Fibroblast of lung (primary cell): ENCODE results near the gene TBC1D30. TPM values are rescaled to one million over a fixed set of nuclear protein-coding genes. Genes with fewer than 3 reads are reported as not detected.

ENCODE experiments used
- DNase-seq, 2 donors: peaks; one replicate each; pipeline versions ENCODE4 v3.0.0 to v3.0.0-alpha.2; 2010; ENCODE audit warnings: low read depth in 2 of 2
- H2AFZ ChIP-seq: 2 replicates; pipeline ENCODE4 v1.5.1; 2012; ENCODE audit warnings: low read length, control low read depth, inconsistent platforms
- H3K27ac ChIP-seq: 2 replicates; pipeline ENCODE4 v1.5.1; 2011; ENCODE audit warnings: low read length, control low read depth; ENCODE audit not compliant: insufficient read depth
- H3K27me3 ChIP-seq: 2 replicates; pipeline ENCODE4 v1.5.1; 2011; ENCODE audit warnings: mild to moderate bottlenecking, low read length; ENCODE audit not compliant: control insufficient read depth, insufficient read depth
- H3K36me3 ChIP-seq: 2 replicates; pipeline ENCODE4 v1.5.1; 2011; ENCODE audit warnings: low read length; ENCODE audit not compliant: control insufficient read depth, insufficient read depth
- H3K4me1 ChIP-seq: 2 replicates; pipeline ENCODE4 v1.5.1; 2011; ENCODE audit warnings: low read length; ENCODE audit not compliant: control insufficient read depth, insufficient read depth; ENCODE audit errors: extremely low read depth
- H3K4me2 ChIP-seq: 2 replicates; pipeline ENCODE4 v1.5.1; 2011; ENCODE audit warnings: low read length, control low read depth; ENCODE audit not compliant: insufficient read depth; ENCODE audit errors: extremely low read depth
- H3K4me3 ChIP-seq, 4 experiments: fragments of 200-600 bp in 1 of 4; sonication (generic) in 1 of 4; replicated peaks in 1 of 4; 2 replicates each; pipeline ENCODE4 v1.5.1; 2011 to 2016; ENCODE audit warnings: low read length in 4 of 4, low read depth in 3 of 4, mild to moderate bottlenecking in 3 of 4, control low read depth in 2 of 4, inconsistent platforms in 1 of 4, mixed read lengths in 1 of 4; ENCODE audit not compliant: insufficient read depth in 1 of 4; ENCODE audit errors: control extremely low read depth in 1 of 4
- H3K79me2 ChIP-seq: 2 replicates; pipeline ENCODE4 v1.5.1; 2012; ENCODE audit warnings: mild to moderate bottlenecking, low read length, inconsistent platforms; ENCODE audit not compliant: control insufficient read depth, insufficient read depth
- H3K9ac ChIP-seq: 2 replicates; pipeline ENCODE4 v1.5.1; 2011; ENCODE audit warnings: mild to moderate bottlenecking, low read length, control low read depth; ENCODE audit not compliant: insufficient read depth
- H3K9me3 ChIP-seq: 2 replicates; pipeline ENCODE4 v1.5.1; 2012; ENCODE audit warnings: low read depth, low read length; ENCODE audit not compliant: control insufficient read depth, insufficient read depth
- H4K20me1 ChIP-seq: 2 replicates; pipeline ENCODE4 v1.5.1; 2011; ENCODE audit warnings: low read length; ENCODE audit not compliant: control insufficient read depth, insufficient read depth; ENCODE audit errors: extremely low read depth
- EZH2 ChIP-seq: IDR thresholded peaks from 2 replicates; pipeline ENCODE4 v1.5.1; 2012; ENCODE audit warnings: low read length, control low read depth, mild to moderate bottlenecking; ENCODE audit errors: missing control alignments
- polyA plus RNA-seq, 2 donors: library from polyadenylated mRNA; depleted of rRNA in 1 of 2; stranded (reverse) in 1 of 2; unstranded in 1 of 2; fragments of >200 nt; gene quantifications; 2 replicates each; pipeline ENCODE4 v1.2.1, GENCODE V29; 2011 to 2012; ENCODE audit warnings: missing spikeins in 1 of 2
- total RNA-seq: library from RNA; depleted of rRNA; stranded (reverse); fragments of >200 nt; gene quantifications from 2 replicates; pipeline ENCODE4 v1.2.1, GENCODE V29; 2014
- TF ChIP-seq, protein P1 (sequence below), 2 donors: IDR thresholded peaks in 1 of 2; conservative IDR thresholded peaks in 1 of 2; 1 replicate in 1 of 2; 2 replicates in 1 of 2; pipeline ENCODE4 v1.5.1; 2011 to 2012; ENCODE audit warnings: low read length in 2 of 2, control low read depth in 1 of 2, inconsistent platforms in 1 of 2, low read depth in 1 of 2, mild to moderate bottlenecking in 1 of 2

Gene TBC1D30
- total and polyA plus RNA-seq, 2 donors (not counting 1 experiment from before 2014, with no cell fraction given): 0.24 to 0.66 TPM

DNA sequence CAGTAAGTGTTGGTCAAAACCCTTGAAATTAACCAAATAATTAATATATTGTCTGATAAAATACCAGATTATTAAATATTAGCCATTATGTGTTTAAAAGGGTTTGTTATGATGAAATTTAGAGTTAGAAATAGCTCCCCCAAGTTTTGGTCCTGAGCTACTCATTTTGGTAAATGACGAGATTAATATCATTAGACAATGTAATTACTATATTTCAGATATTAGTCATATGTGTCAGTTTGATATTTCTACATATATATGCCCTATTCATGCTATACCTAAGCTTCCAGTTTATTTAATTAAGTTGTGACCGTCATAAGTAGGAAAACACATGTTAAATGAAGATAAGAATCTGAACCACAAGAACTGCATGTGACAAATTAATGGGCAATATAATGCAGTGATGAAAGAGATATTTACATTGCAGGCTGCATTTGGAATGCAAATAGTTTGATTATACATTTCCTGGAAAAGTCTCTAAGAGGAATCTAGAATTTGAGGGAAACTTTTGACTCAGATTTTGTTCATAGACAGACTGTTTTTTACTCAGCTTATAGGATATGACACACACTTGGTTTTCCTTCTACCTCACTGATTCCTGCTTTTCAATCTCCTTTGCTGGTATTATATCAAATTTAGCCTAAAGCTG is 70.5 kb downstream of the TBC1D30 start:
- Histone ChIP-seq H3K79me2 (no peaks in the 10 kb centered on the region), H2AFZ (no peak overlapping the region), H3K27me3 (peaks cover under 1% of the 10 kb centered on the region), H3K9me3 (no peaks in the 10 kb centered on the region), H3K27ac (peak overlapping the region; percentile 34), H3K4me1 (peaks cover 13% of the 10 kb centered on the region), H3K36me3 (no peaks in the 10 kb centered on the region), H4K20me1 (no peaks in the 10 kb centered on the region), H3K4me3 (no peak overlapping the region), H3K9ac (no peak overlapping the region), H3K4me2 (no peak overlapping the region)
- DNase-seq: peak; percentile 8 to 18
- TF ChIP-seq, protein P1, sequence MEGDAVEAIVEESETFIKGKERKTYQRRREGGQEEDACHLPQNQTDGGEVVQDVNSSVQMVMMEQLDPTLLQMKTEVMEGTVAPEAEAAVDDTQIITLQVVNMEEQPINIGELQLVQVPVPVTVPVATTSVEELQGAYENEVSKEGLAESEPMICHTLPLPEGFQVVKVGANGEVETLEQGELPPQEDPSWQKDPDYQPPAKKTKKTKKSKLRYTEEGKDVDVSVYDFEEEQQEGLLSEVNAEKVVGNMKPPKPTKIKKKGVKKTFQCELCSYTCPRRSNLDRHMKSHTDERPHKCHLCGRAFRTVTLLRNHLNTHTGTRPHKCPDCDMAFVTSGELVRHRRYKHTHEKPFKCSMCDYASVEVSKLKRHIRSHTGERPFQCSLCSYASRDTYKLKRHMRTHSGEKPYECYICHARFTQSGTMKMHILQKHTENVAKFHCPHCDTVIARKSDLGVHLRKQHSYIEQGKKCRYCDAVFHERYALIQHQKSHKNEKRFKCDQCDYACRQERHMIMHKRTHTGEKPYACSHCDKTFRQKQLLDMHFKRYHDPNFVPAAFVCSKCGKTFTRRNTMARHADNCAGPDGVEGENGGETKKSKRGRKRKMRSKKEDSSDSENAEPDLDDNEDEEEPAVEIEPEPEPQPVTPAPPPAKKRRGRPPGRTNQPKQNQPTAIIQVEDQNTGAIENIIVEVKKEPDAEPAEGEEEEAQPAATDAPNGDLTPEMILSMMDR (conservative IDR thresholded peaks at IDR 0.05 in 1 of 2, IDR thresholded peaks at IDR 0.05 in 1 of 2; ENCODE audit: low read depth in 1 of 2, low read length in 2 of 2): no peak
- no peak for TF ChIP-seq EZH2

DNA sequence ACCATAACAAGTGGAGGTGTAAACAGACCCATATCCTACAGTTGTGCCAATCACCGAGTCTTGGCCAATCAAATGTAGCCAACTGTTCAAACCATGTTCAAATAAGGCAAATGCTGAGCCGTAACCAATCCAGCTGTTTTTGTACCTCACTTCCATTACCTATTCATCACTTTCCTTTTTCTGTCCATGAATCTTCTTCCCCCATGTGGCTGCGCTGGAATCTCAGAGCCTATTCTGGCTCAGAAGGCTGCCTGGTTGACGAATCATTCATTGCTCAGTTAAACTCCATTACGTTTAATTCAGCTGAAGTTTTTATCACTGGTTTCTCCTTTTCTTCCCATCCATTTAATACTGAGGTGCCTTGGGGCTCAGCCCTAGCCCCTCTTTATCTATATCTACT is 71.1 kb downstream of the TBC1D30 start:
- Histone ChIP-seq H3K27ac (peak overlapping the region; percentile 34), H3K4me3 (no peak overlapping the region), H3K9me3 (no peaks in the 10 kb centered on the region), H3K27me3 (no peaks in the 10 kb centered on the region), H4K20me1 (no peaks in the 10 kb centered on the region), H3K4me1 (peaks cover 13% of the 10 kb centered on the region), H3K79me2 (no peaks in the 10 kb centered on the region), H3K4me2 (no peak overlapping the region), H3K9ac (no peak overlapping the region), H2AFZ (no peak overlapping the region), H3K36me3 (no peaks in the 10 kb centered on the region)
- TF ChIP-seq, protein P1 (conservative IDR thresholded peaks at IDR 0.05 in 1 of 2, IDR thresholded peaks at IDR 0.05 in 1 of 2; ENCODE audit: low read depth in 1 of 2, low read length in 2 of 2): no peak
- no peak for TF ChIP-seq EZH2
- DNase-seq: peak; percentile 18 to 46

DNA sequence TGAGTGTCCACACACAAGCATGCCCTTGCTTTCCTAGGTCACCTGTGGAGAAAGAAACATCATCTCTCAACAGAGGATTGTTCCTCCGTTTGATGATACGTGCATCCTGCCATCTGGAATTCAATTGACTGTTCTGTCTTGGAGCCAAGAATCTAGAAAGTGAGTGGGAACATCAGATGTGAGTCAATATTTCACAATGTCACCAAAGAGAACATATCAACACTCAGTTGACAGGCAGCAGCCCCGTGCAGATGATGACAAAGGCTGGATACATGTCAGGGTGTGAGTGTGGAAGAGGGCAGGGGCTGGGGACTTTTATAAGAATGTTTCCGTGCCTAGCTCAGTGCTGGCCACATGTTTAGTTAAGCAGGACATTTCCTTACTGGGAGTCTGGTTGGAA is 76.1 kb downstream of the TBC1D30 start:
- H4K20me1 ChIP-seq: no peaks in the 10 kb centered on the region
- no peak overlapping the region for H3K27ac ChIP-seq
- TF ChIP-seq, protein P1 (conservative IDR thresholded peaks at IDR 0.05 in 1 of 2, IDR thresholded peaks at IDR 0.05 in 1 of 2; ENCODE audit: low read depth in 1 of 2, low read length in 2 of 2): no peak
- TF ChIP-seq EZH2: no peak
- H3K36me3 ChIP-seq: no peaks in the 10 kb centered on the region
- no peaks in the 10 kb centered on the region for H3K9me3 ChIP-seq
- H2AFZ ChIP-seq: no peak overlapping the region
- H3K27me3 ChIP-seq: no peaks in the 10 kb centered on the region
- no peak overlapping the region for H3K4me2 ChIP-seq
- H3K4me1 ChIP-seq: peaks cover 4% of the 10 kb centered on the region
- no peak overlapping the region for H3K9ac ChIP-seq
- H3K4me3 ChIP-seq: no peak overlapping the region
- no peaks in the 10 kb centered on the region for H3K79me2 ChIP-seq
- peak; percentile 30 to 64 for DNase-seq
